WI38 (cell line): Measurements from ENCODE around the gene IGSF9B.

ENCODE experiments used
- H3K4me3 ChIP-seq: 2 replicates; pipeline ENCODE4 v1.5.1; 2011; ENCODE audit warnings: low read depth, mild to moderate bottlenecking, control low read depth, low read length
- TF ChIP-seq, protein P1 (sequence below): IDR thresholded peaks from 2 replicates; pipeline ENCODE4 v1.5.1; 2012; ENCODE audit warnings: low read depth, mild to moderate bottlenecking, control low read depth, low read length

IGSF9B gene

DNA sequence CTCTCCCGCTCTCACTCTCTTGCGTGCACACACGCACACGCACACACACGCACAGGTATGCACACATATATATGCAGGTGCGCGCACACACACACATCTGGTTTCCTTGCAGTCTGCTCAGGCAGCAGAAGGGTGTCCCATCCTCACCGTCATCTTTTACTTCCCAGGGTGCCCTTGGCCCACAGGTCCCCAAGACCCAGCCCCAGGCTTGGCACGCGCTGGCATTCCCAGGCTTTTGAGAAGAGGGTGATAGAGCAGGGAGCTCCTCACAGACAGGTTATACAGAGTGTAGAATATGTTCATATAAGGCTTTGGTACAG is 59.5 kb downstream of the IGSF9B start:
- H3K4me3 ChIP-seq: no peak overlapping the region
- TF ChIP-seq, protein P1, sequence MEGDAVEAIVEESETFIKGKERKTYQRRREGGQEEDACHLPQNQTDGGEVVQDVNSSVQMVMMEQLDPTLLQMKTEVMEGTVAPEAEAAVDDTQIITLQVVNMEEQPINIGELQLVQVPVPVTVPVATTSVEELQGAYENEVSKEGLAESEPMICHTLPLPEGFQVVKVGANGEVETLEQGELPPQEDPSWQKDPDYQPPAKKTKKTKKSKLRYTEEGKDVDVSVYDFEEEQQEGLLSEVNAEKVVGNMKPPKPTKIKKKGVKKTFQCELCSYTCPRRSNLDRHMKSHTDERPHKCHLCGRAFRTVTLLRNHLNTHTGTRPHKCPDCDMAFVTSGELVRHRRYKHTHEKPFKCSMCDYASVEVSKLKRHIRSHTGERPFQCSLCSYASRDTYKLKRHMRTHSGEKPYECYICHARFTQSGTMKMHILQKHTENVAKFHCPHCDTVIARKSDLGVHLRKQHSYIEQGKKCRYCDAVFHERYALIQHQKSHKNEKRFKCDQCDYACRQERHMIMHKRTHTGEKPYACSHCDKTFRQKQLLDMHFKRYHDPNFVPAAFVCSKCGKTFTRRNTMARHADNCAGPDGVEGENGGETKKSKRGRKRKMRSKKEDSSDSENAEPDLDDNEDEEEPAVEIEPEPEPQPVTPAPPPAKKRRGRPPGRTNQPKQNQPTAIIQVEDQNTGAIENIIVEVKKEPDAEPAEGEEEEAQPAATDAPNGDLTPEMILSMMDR: no peak

- no peak overlapping the region for H3K4me3 ChIP-seq
- TF ChIP-seq, protein P1: no peak
Observed at GRCh38 chr11:133896642-133897330, 60.0 kb downstream of the IGSF9B start.

GRCh38 chr11:133896028-133896427 is 60.7 kb downstream of the IGSF9B start:
- no peak overlapping the region for H3K4me3 ChIP-seq
- TF ChIP-seq, protein P1: no peak

DNA sequence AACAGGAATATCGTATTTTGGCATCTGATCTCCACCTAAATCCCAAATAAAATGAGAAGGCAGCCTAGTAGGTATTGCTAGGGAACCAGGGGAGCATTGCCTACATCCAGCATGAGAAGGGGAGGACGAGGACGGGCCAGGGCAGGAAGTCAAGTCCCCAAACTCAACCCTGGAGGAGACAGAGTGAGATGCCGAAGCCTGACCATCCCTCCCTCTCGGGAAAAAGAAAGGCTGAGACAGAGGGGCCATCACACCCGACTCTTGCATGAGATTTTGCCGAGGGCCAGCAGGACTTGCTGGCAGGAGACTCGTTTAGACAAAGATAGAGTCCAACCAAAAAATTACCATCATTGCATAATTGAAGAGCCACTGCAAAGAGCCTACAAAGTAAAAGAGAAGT is 61.2 kb downstream of the IGSF9B start:
- TF ChIP-seq, protein P1: no peak
- H3K4me3 ChIP-seq: no peak overlapping the region

DNA sequence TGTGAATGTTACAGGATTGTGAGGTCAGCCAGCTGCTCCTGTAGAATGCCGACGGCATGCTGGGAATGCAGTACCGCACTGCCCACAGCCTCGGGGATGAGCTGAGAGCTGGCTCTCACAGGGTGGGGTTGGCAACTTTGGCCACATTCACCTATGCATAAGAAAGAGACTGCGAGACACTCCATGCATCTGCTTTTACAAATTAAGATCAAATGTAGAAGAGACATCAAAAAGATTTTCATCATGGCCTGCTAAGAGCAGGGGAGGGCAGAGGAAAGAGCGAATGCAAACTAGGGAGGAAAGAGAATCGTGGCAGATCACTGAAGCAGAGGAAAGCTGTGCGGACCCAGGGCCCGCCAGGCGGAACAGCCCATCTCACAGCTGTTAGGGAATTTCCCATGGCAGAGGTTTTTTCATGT is 61.7 kb downstream of the IGSF9B start:
- TF ChIP-seq, protein P1: no peak
- H3K4me3 ChIP-seq: no peak overlapping the region

- TF ChIP-seq, protein P1: no peak
- no peak overlapping the region for H3K4me3 ChIP-seq
Observed at GRCh38 chr11:133893381-133893780, 63.4 kb downstream of the IGSF9B start.

DNA sequence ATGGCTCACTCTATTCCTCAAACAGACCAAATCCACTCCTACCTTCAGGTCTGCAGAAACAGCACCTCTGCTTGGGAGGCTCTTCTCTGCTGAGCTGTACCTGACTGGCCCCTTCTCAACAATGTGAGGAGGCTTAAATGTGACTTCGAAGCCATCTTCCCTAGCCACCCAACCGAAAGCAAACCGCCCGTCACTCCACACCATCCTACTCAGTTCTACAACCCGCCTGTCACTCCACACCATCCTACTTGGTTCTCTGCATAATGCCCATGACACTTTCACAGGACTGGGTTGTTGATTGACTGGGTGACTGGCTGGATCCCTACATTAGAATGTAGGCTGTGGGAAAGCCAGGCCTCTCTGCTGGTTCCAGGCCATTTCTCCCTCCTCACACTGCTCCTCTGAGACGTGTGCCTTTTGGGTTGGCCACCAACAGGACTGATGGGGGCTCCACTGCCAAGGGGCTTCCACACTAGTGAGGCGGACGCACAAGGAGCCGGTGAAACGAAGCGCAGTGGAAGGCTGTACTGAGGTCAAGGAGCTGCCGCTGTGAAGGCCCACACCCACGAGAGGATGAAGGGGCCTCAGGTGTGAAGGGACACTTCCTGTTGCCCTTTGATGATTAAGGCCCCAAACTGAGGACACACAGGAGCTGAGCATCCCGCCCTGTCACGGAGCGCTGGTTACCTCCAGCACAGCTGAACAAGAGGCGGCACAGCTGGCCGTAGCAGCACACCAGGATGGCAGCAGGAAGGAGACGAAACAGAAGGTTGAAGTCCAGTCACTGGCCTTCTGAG is 64.0 kb downstream of the IGSF9B start:
- H3K4me3 ChIP-seq: no peak overlapping the region
- TF ChIP-seq, protein P1: no peak
